ES-I3 (cell line): ENCODE results near the gene POLR2I.
"Not testable (repeated sequence)": the region's sequence is repeated elsewhere in the genome, so short reads cannot be mapped to it uniquely, and the experiment has no call there.

Experiments used
- H3K36me3 ChIP-seq: 2 replicates; pipeline ENCODE4 v1.6.1; 2013; ENCODE audit warnings: mild to moderate bottlenecking, low read length, control low read depth, moderate library complexity; ENCODE audit not compliant: insufficient read depth
- H3K4me1 ChIP-seq: 2 replicates; pipeline ENCODE4 v1.6.1; 2013; ENCODE audit warnings: mild to moderate bottlenecking, control low read depth, low read length; ENCODE audit not compliant: insufficient read depth
- H3K9ac ChIP-seq: 2 replicates; pipeline ENCODE4 v1.6.1; 2013; ENCODE audit warnings: low read depth, mild to moderate bottlenecking, low read length, moderate library complexity
- H3K9me3 ChIP-seq: 2 replicates; pipeline ENCODE4 v1.6.1; 2013; ENCODE audit warnings: mild to moderate bottlenecking, low read length, moderate library complexity; ENCODE audit not compliant: control insufficient read depth, insufficient read depth

POLR2I gene

GRCh38 chr19:36141039-36141927 is 26.6 kb upstream of the POLR2I start:
- Histone ChIP-seq H3K9ac (peak overlapping the region; percentile 86; the same call in 1 of the 2 replicates), H3K9me3 (no peaks in the 10 kb centered on the region), H3K36me3 (peaks cover 21% of the 10 kb centered on the region), H3K4me1 (no peaks in the 10 kb centered on the region; the same call in 1 of the 2 replicates)

- Histone ChIP-seq H3K4me1 (no peaks in the 10 kb centered on the region; the same call in 1 of the 2 replicates), H3K9me3 (no peaks in the 10 kb centered on the region), H3K36me3 (peaks cover 14% of the 10 kb centered on the region), H3K9ac (peak overlapping the region; percentile 86)
Observed at GRCh38 chr19:36140304-36141038, 25.8 kb upstream of the POLR2I start.

- Histone ChIP-seq H3K9ac (peak within 1 kb of the TSS; percentile 86), H3K9me3 (no peaks in the 10 kb centered on the region), H3K36me3 (peaks cover 12% of the 10 kb centered on the region), H3K4me1 (no peaks in the 10 kb centered on the region; the same call in 1 of the 2 replicates)
Observed at GRCh38 chr19:36139473-36140303, 25.0 kb upstream of the POLR2I start, which contains the start of gene CAPNS1. Gene CAPNS1 (plus strand): TSS chr19:36140066. CDS start chr19:36141012, 946 bp downstream.

- no peaks in the 10 kb centered on the region for H3K9me3 ChIP-seq
- H3K4me1 ChIP-seq: no peaks in the 10 kb centered on the region; the same call in 1 of the 2 replicates
- peaks cover 9% of the 10 kb centered on the region; the same call in 1 of the 2 replicates for H3K36me3 ChIP-seq
- H3K9ac ChIP-seq: peak overlapping the region; percentile 86
Observed at GRCh38 chr19:36139120-36139472, 24.4 kb upstream of the POLR2I start.

GRCh38 chr19:36136964-36137686 is 22.4 kb upstream of the POLR2I start:
- Histone ChIP-seq H3K4me1 (no peaks in the 10 kb centered on the region; the same call in 1 of the 2 replicates), H3K9me3 (no peaks in the 10 kb centered on the region), H3K9ac (no peak overlapping the region), H3K36me3 (no peaks in the 10 kb centered on the region)

GRCh38 chr19:36134867-36135266 is 20.2 kb upstream of the POLR2I start:
- H3K36me3 ChIP-seq, H3K4me1 ChIP-seq, H3K9me3 ChIP-seq, H3K9ac ChIP-seq: not testable (repeated sequence)

- H3K9me3 ChIP-seq, H3K9ac ChIP-seq, H3K4me1 ChIP-seq, H3K36me3 ChIP-seq: not testable (repeated sequence)
Observed at GRCh38 chr19:36131221-36131620, 16.5 kb upstream of the POLR2I start.

- Histone ChIP-seq H3K9ac (peak overlapping the region; percentile 64), H3K4me1 (no peaks in the 10 kb centered on the region), H3K36me3 (peaks cover 11% of the 10 kb centered on the region), H3K9me3 (no peaks in the 10 kb centered on the region)
Observed at GRCh38 chr19:36128392-36128736, 13.7 kb upstream of the POLR2I start.

- Histone ChIP-seq H3K9ac (no peak overlapping the region), H3K4me1 (no peaks in the 10 kb centered on the region), H3K9me3 (no peaks in the 10 kb centered on the region), H3K36me3 (peaks cover 11% of the 10 kb centered on the region)
Observed at GRCh38 chr19:36125557-36125956, 10.9 kb upstream of the POLR2I start.

- no peak overlapping the region for H3K9ac ChIP-seq
- H3K9me3 ChIP-seq: no peaks in the 10 kb centered on the region
- 0 out of 2 replicates have a peak, but pooled peaks cover 6% of the 10 kb centered on the region for H3K4me1 ChIP-seq
- H3K36me3 ChIP-seq: peaks cover 16% of the 10 kb centered on the region
Observed at GRCh38 chr19:36121486-36122124, 6.9 kb upstream of the POLR2I start.

- peaks cover 12% of the 10 kb centered on the region; the same call in 1 of the 2 replicates for H3K4me1 ChIP-seq
- no peak overlapping the region for H3K9ac ChIP-seq
- H3K36me3 ChIP-seq: peaks cover 16% of the 10 kb centered on the region
- H3K9me3 ChIP-seq: no peaks in the 10 kb centered on the region
Observed at GRCh38 chr19:36120984-36121358, 6.3 kb upstream of the POLR2I start.

GRCh38 chr19:36120092-36120983 is 5.7 kb upstream of the POLR2I start:
- H3K4me1 ChIP-seq: peaks cover 12% of the 10 kb centered on the region; the same call in 1 of the 2 replicates
- no peaks in the 10 kb centered on the region for H3K9me3 ChIP-seq
- peaks cover 10% of the 10 kb centered on the region for H3K36me3 ChIP-seq
- H3K9ac ChIP-seq: no peak overlapping the region

- H3K9ac ChIP-seq: peak overlapping the region; percentile 83; the same call in 1 of the 2 replicates
- peaks cover 12% of the 10 kb centered on the region; the same call in 1 of the 2 replicates for H3K4me1 ChIP-seq
- H3K36me3 ChIP-seq: peaks cover 6% of the 10 kb centered on the region
- no peaks in the 10 kb centered on the region for H3K9me3 ChIP-seq
Observed at GRCh38 chr19:36116344-36116637, 1.6 kb upstream of the POLR2I start.
